Measurements from ENCODE around the gene PSG4. TPM values are rescaled to one million over a fixed set of nuclear protein-coding genes. Genes with fewer than 3 reads are reported as not detected.
"Not testable (repeated sequence)": the region's sequence is repeated elsewhere in the genome, so short reads cannot be mapped to it uniquely, and the experiment has no call there.

The PSG4 gene
- total and polyA plus RNA-seq, 2 of the 8 experiments (the other 6 are each of a cell fraction or from before 2014, with no cell fraction given): not detected

- H2BK12ac ChIP-seq (ENCODE audit: low read depth, low read length); H3K23ac ChIP-seq (ENCODE audit: insufficient read length); H3K4me2 ChIP-seq (ENCODE audit: insufficient read depth in 1 of 2, low read depth in 2 of 2, low read length in 2 of 2); DNase-seq (ENCODE audit: low read depth in 1 of 2, low spot score in 2 of 2); H4K8ac ChIP-seq (ENCODE audit: extremely low read depth, insufficient read depth, low read length); H3K4me3 ChIP-seq (ENCODE audit: extremely low read depth in 1 of 4, insufficient read depth in 2 of 4, low read depth in 3 of 4, low read length in 4 of 4); H3K27me3 ChIP-seq (replicated peaks in 1 of 4; ENCODE audit: control insufficient read depth in 3 of 4, extremely low read depth in 1 of 4, insufficient read depth in 3 of 4, low read length in 3 of 4); H3K4me1 ChIP-seq (replicated peaks in 1 of 4; ENCODE audit: control insufficient read depth in 3 of 4, insufficient read depth in 4 of 4, low read length in 3 of 4); H4K91ac ChIP-seq (replicated peaks; ENCODE audit: insufficient read length, low read length); H3K23me2 ChIP-seq (ENCODE audit: low read depth, low read length); H2BK120ac ChIP-seq (replicated peaks; ENCODE audit: low read depth, low read length); H3K18ac ChIP-seq (ENCODE audit: extremely low read depth, low read length); H2AFZ ChIP-seq (ENCODE audit: low read length); H2BK5ac ChIP-seq (ENCODE audit: low read depth, low read length); H2BK15ac ChIP-seq (ENCODE audit: low read length); H3K79me1 ChIP-seq (ENCODE audit: low read depth, low read length); H3K36me3 ChIP-seq (ENCODE audit: control insufficient read depth in 2 of 4, insufficient read depth in 4 of 4, low read length in 3 of 4); H3K56ac ChIP-seq (replicated peaks; ENCODE audit: insufficient read length, low read depth, low read length); H3K14ac ChIP-seq (ENCODE audit: insufficient read length); H2AK5ac ChIP-seq (ENCODE audit: low read depth, low read length); H3K4ac ChIP-seq (replicated peaks; ENCODE audit: insufficient read length, low read depth, low read length); H3K27ac ChIP-seq (ENCODE audit: low read depth, low read length); H2BK20ac ChIP-seq (ENCODE audit: low read length); H3K9ac ChIP-seq (replicated peaks in 1 of 4; ENCODE audit: extremely low read depth in 1 of 4, low read depth in 3 of 4, low read length in 3 of 4); POLR2A ChIA-PET (ENCODE audit: partially characterized antibody); H3K79me2 ChIP-seq (ENCODE audit: control insufficient read depth in 1 of 2, insufficient read depth in 2 of 2, low read length in 2 of 2); FAIRE-seq; H4K5ac ChIP-seq (ENCODE audit: insufficient read length, low read depth, low read length); H4K20me1 ChIP-seq (replicated peaks in 1 of 2; ENCODE audit: control insufficient read depth in 1 of 2, insufficient read depth in 2 of 2, low read length in 2 of 2); CTCF ChIA-PET (ENCODE audit: partially characterized antibody): not testable (repeated sequence)
- 77% methylated on average over 7 of the region's 7 CpGs; no CpG with 5 or more reads in 1 of the 2 experiments for WGBS, 2 experiments (ENCODE audit: extremely low coverage in 1 of 2, insufficient coverage in 1 of 2, insufficient read length in 1 of 2, insufficient replicate concordance in 2 of 2, low coverage in 1 of 2, low lambda C conversion rate in 2 of 2, missing lambda C conversion rate in 1 of 2)
- peaks cover 30 to 69% of the 10 kb centered on the region in 2 experiments for H3K9me3 ChIP-seq (ENCODE audit: insufficient read depth in 2 of 2, low read depth in 1 of 2, low read length in 1 of 2)
These were observed 55.6 kb downstream of the PSG4 start for GRCh38 chr19:43149788-43150187.
